GM13976 (cell line): Measurements from ENCODE around the gene PACC1.
A peak's percentile ranks its signal among the peaks of the same experiment; 100 is the strongest.

Source experiments
- DNase-seq: peaks from one replicate; pipeline ENCODE4 v3.0.0; 2012; ENCODE audit warnings: low spot score
- in situ Hi-C: fragments of 300-500 bp; cut with MboI; formaldehyde crosslinking; loops from one replicate; pipeline ENCODE4 v1.12.0; 2022; ENCODE audit warnings: low sequenced_read_pairs, mixed read lengths, inconsistent platforms; ENCODE audit not compliant: unreplicated experiment
- TF ChIP-seq, protein P1 (sequence below): IDR thresholded peaks from 2 replicates; pipeline ENCODE4 v1.5.1; 2012; ENCODE audit warnings: borderline replicate concordance, mild to moderate bottlenecking; ENCODE audit not compliant: insufficient read depth; ENCODE audit errors: extremely low read depth, missing control alignments, control extremely low read depth

The PACC1 gene

DNA sequence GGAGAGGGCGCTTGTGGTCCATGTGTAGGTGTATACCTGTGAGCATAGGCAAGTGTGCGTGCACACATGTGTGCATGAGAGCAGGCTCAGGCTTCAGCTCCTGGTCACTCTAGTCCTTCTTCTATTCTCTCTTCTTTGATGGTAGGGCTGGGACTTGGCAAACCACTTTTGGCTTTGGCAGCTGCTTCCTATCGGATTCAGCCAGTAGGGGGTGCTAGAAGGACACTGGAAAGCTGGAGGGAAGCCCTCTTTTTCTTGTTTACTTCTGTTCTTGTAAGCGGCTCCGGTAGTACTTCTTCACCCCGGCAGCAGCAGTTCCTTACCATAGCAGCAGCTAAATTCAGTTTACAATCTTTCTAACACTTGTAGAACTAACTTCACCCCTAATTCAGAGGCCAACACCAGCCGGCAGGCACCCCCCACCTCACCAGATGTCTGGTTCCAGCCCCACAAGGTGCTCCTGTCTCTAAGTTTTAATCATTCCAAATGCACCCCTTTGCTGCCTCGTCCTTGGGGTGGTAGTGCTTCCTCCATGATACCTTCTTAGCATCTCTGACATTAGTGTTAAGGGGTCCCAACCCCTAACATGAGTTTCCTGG lies 43.2 kb upstream of the PACC1 start:
- in situ Hi-C loops = loop anchor here (10.0 to 25.0 kb wide), 3 partner anchors 383 to 773 kb away; no protein-coding TSS in a partner anchor
- TF ChIP-seq, protein P1, sequence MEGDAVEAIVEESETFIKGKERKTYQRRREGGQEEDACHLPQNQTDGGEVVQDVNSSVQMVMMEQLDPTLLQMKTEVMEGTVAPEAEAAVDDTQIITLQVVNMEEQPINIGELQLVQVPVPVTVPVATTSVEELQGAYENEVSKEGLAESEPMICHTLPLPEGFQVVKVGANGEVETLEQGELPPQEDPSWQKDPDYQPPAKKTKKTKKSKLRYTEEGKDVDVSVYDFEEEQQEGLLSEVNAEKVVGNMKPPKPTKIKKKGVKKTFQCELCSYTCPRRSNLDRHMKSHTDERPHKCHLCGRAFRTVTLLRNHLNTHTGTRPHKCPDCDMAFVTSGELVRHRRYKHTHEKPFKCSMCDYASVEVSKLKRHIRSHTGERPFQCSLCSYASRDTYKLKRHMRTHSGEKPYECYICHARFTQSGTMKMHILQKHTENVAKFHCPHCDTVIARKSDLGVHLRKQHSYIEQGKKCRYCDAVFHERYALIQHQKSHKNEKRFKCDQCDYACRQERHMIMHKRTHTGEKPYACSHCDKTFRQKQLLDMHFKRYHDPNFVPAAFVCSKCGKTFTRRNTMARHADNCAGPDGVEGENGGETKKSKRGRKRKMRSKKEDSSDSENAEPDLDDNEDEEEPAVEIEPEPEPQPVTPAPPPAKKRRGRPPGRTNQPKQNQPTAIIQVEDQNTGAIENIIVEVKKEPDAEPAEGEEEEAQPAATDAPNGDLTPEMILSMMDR = peak; percentile 63
- DNase-seq = peak; percentile 69

DNA sequence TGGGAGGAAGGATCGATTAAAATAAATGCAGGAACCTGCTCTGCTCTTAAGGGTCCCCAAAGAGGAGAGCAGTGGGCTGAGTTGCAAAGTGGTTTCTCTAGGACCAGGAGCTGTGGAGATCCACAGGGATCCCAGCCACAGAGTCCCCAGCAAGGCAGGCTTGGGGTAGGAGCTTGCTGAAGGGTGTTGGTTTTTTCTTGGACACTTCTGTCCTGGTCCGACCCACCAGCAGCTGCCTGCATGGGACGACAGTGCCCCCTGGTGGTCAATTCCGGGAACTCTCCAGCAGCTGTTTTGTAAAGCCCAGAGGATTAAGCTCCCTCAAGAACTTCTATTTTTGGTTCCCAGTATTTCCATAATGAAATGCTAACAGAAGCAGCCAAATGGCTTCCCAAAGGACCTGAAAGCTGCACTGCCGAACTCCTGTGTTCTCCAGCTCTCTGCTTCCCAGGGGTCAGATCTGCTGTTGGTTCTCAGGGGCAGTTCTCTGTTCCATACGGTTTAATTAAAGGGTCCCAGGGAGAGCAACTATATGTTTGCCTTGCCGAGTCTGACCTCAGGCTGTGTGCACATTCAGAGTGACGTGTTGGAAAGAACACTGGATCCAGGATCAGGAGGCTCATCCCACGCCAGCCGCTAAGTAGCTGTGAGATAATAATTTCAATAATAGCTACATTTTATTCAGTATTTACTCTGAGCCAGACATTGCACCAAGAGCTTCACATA lies 41.3 kb upstream of the PACC1 start:
- TF ChIP-seq, protein P1 = peak; percentile 89
- peak; percentile 82 for DNase-seq
- in situ Hi-C loops = loop anchor here (10.0 to 25.0 kb wide), 3 partner anchors 381 to 771 kb away; no protein-coding TSS in a partner anchor

DNA sequence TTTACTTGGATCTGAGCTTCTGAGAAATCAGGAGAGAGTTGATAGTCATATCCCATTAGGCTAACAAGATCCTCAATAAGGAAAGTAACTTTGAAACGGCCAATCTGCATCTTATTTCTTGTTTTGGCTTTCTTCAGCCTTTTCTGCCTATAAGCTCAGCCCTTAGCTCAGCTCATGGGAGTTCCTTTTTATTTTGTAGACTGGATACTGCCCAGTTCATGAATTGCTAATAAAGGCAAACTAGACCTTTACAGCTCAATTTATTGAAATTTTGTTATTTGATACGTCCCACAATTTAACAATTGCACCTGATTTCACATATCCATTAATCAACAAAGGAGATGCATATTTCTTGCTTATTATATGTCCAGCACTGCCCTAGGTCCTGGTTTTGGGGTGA lies 40.7 kb upstream of the PACC1 start:
- no peak for DNase-seq
- in situ Hi-C loops = loop anchor here (10.0 to 25.0 kb wide), 3 partner anchors 381 to 771 kb away; no protein-coding TSS in a partner anchor
- TF ChIP-seq, protein P1 = no peak

DNA sequence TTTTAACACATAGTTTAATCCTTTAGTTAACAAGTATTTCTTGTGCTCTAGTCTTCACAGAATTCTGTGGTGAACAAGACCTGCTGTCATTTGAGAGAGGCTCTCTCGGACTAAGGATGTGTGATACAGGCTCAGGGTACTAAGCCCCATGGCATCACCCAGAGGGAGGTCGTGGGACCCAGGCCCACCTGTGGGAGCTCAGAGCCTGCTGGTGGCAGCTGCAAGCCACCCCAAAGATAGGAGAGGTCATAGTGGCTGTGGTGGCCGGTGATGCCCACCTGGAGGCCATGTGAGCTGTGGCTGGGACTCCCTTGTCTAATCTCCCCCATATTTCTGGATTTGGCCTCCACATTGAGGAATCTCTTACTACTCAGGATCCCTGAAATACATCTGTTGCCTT lies 40.1 kb upstream of the PACC1 start:
- in situ Hi-C loops = loop anchor here (10.0 to 25.0 kb wide), 3 partner anchors 380 to 770 kb away; no protein-coding TSS in a partner anchor
- DNase-seq = no peak
- TF ChIP-seq, protein P1 = no peak

DNA sequence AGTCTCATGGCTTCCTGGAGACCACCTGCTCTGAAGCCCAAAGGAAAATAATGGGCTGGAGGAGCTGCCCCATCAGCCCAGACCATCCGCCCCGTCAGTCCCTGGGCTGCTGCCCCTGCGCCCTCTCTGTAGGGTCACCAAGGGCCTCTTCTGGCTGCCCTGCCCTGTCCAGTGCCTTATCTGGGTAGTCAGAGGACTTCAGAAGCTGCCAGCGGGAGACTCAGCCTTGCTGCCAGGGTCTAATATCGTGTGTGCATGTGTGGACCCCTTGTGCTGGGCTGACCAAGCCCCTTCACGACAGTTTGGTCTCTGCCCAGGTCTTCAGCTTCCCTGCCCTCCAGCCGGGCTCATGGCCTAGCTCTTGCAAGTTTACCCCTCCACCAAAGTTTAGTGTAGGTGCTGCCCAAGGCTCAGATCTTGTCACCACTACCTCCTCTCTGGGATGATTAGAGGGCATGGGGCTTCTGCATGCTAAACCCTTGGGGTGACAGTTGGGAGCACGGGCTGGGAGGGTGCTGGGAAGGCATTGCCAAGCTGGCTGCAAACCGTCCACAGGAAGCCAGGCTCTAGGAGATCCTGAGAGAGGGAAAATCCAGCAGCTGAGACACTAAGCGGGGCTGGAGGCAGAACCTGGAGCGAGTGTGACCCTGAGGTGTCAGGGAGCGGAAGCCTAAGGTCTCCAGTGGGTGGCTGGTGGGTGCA lies 38.6 kb upstream of the PACC1 start:
- TF ChIP-seq, protein P1 = no peak
- no peak for DNase-seq
- in situ Hi-C loops = loop anchor here (10.0 to 25.0 kb wide), 3 partner anchors 379 to 769 kb away; no protein-coding TSS in a partner anchor

DNA sequence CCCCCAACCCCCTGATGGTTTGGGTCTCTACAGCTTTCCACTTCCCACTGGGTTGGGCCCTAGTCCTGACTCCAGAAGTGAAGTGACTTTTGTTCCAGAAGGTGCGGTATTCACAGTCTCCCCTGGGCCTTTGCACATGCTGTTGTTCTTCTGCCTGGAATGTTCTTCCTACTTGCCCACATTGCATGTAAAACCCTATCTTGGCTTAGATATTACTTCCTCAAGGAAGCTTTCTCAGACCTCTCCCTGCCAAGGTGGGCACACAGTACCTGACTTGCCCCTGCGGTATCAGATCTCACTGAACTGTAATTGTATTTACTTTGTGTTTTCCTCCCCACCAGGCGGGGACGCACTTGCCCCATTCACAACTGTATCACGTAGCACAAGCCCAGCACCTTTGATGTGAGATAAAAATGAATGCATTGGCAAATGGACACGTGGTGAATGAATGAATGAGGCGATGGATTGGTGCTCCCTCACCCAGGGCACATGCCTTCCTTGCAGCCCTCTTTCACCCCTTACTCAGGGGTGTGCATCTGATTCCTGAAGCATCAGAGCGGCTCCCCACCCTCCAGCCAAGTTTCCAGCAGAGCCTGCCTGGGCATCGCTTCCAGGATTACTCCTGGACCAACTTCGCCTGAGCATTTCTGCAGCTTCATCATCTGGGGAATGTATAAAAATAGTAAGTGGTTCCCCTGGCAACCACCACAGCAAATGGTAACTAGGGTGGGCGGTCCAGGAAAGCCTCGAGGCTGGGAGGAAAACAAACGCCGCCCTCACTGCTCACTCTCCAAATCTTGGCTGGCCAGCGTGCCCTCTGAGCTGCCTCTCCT lies 37.9 kb upstream of the PACC1 start:
- in situ Hi-C loops = loop anchor here (10.0 to 25.0 kb wide), 3 partner anchors 378 to 768 kb away; no protein-coding TSS in a partner anchor
- no peak for DNase-seq

More for the DNA sequence above, 37.9 kb upstream of the PACC1 start:
- TF ChIP-seq, protein P1 = no peak
